Fibroblast of lung (primary cell): Measurements from ENCODE around the gene LRRC59. TPM values are rescaled to one million over a fixed set of nuclear protein-coding genes. Genes with fewer than 3 reads are reported as not detected.
"Not testable (repeated sequence)": the region's sequence is repeated elsewhere in the genome, so short reads cannot be mapped to it uniquely, and the experiment has no call there.

ENCODE experiments used
- DNase-seq, 2 donors: peaks; one replicate each; pipeline versions ENCODE4 v3.0.0 to v3.0.0-alpha.2; 2010; ENCODE audit warnings: low read depth in 2 of 2
- H2AFZ ChIP-seq: 2 replicates; pipeline ENCODE4 v1.5.1; 2012; ENCODE audit warnings: low read length, control low read depth, inconsistent platforms
- H3K27ac ChIP-seq: 2 replicates; pipeline ENCODE4 v1.5.1; 2011; ENCODE audit warnings: low read length, control low read depth; ENCODE audit not compliant: insufficient read depth
- H3K27me3 ChIP-seq: 2 replicates; pipeline ENCODE4 v1.5.1; 2011; ENCODE audit warnings: mild to moderate bottlenecking, low read length; ENCODE audit not compliant: control insufficient read depth, insufficient read depth
- H3K36me3 ChIP-seq: 2 replicates; pipeline ENCODE4 v1.5.1; 2011; ENCODE audit warnings: low read length; ENCODE audit not compliant: control insufficient read depth, insufficient read depth
- H3K4me1 ChIP-seq: 2 replicates; pipeline ENCODE4 v1.5.1; 2011; ENCODE audit warnings: low read length; ENCODE audit not compliant: control insufficient read depth, insufficient read depth; ENCODE audit errors: extremely low read depth
- H3K4me2 ChIP-seq: 2 replicates; pipeline ENCODE4 v1.5.1; 2011; ENCODE audit warnings: low read length, control low read depth; ENCODE audit not compliant: insufficient read depth; ENCODE audit errors: extremely low read depth
- H3K4me3 ChIP-seq, 4 experiments: fragments of 200-600 bp in 1 of 4; sonication (generic) in 1 of 4; replicated peaks in 1 of 4; 2 replicates each; pipeline ENCODE4 v1.5.1; 2011 to 2016; ENCODE audit warnings: low read length in 4 of 4, low read depth in 3 of 4, mild to moderate bottlenecking in 3 of 4, control low read depth in 2 of 4, inconsistent platforms in 1 of 4, mixed read lengths in 1 of 4; ENCODE audit not compliant: insufficient read depth in 1 of 4; ENCODE audit errors: control extremely low read depth in 1 of 4
- H3K79me2 ChIP-seq: 2 replicates; pipeline ENCODE4 v1.5.1; 2012; ENCODE audit warnings: mild to moderate bottlenecking, low read length, inconsistent platforms; ENCODE audit not compliant: control insufficient read depth, insufficient read depth
- H3K9ac ChIP-seq: 2 replicates; pipeline ENCODE4 v1.5.1; 2011; ENCODE audit warnings: mild to moderate bottlenecking, low read length, control low read depth; ENCODE audit not compliant: insufficient read depth
- H3K9me3 ChIP-seq: 2 replicates; pipeline ENCODE4 v1.5.1; 2012; ENCODE audit warnings: low read depth, low read length; ENCODE audit not compliant: control insufficient read depth, insufficient read depth
- H4K20me1 ChIP-seq: 2 replicates; pipeline ENCODE4 v1.5.1; 2011; ENCODE audit warnings: low read length; ENCODE audit not compliant: control insufficient read depth, insufficient read depth; ENCODE audit errors: extremely low read depth
- EZH2 ChIP-seq: IDR thresholded peaks from 2 replicates; pipeline ENCODE4 v1.5.1; 2012; ENCODE audit warnings: low read length, control low read depth, mild to moderate bottlenecking; ENCODE audit errors: missing control alignments
- polyA plus RNA-seq, 2 donors: library from polyadenylated mRNA; depleted of rRNA in 1 of 2; stranded (reverse) in 1 of 2; unstranded in 1 of 2; fragments of >200 nt; gene quantifications; 2 replicates each; pipeline ENCODE4 v1.2.1, GENCODE V29; 2011 to 2012; ENCODE audit warnings: missing spikeins in 1 of 2
- total RNA-seq: library from RNA; depleted of rRNA; stranded (reverse); fragments of >200 nt; gene quantifications from 2 replicates; pipeline ENCODE4 v1.2.1, GENCODE V29; 2014
- TF ChIP-seq, protein P1 (sequence below), 2 donors: IDR thresholded peaks in 1 of 2; conservative IDR thresholded peaks in 1 of 2; 1 replicate in 1 of 2; 2 replicates in 1 of 2; pipeline ENCODE4 v1.5.1; 2011 to 2012; ENCODE audit warnings: low read length in 2 of 2, control low read depth in 1 of 2, inconsistent platforms in 1 of 2, low read depth in 1 of 2, mild to moderate bottlenecking in 1 of 2

Gene LRRC59
- total and polyA plus RNA-seq, 2 donors (not counting 1 experiment from before 2014, with no cell fraction given) = 88.7 to 142 TPM

DNA sequence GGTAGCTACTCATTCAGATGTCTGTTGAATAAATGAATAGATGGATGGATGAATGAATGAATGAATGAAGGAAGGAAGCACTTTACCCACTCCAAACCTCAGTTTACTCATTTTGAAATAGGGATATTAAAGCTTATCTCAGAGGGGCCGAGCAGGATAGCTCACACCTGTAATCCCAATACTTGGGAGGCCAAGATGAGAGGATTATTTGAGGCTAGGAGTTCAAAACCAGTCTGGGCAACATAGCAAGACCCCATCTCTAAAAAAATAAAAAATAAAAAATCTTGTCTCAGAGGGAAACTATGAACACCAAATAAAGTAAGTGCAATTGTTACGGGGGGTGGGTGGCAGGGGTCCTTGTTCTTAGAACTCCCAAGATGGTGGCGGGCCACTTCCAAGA lies 1.3 kb upstream of the LRRC59 start:
- H3K4me3 ChIP-seq, H3K9ac ChIP-seq, H3K9me3 ChIP-seq, DNase-seq, H4K20me1 ChIP-seq, H3K4me1 ChIP-seq, H2AFZ ChIP-seq, H3K4me2 ChIP-seq, H3K27me3 ChIP-seq, H3K27ac ChIP-seq: not testable (repeated sequence)
- H3K36me3 ChIP-seq = peaks cover 12% of the 10 kb centered on the region
- peaks cover 37% of the 10 kb centered on the region for H3K79me2 ChIP-seq

DNA sequence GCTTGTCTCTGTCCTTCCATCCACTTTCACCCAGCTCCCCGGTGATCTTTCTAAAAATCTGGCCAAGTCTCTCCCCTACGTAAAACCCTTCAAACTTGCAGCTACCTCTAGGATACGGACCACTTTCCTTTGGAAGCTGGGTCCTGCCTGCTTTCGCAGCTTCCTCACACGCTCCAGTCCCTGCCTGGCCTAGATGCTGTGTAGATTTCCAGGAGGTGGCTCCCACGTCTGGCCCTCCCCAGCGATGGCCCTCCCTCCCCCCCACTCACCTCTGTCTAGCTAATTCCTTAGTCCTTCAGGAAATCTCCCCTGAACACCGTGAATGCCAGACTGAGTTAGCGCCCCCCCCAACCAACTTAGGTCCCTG lies 579 bp upstream of the LRRC59 start:
- Histone ChIP-seq H2AFZ (peak overlapping the region; percentile 75), H3K9me3 (no peaks in the 10 kb centered on the region), H3K9ac (no peak overlapping the region), H3K4me3 (peak overlapping the region in 1 of 4 experiments; percentile 99), H3K4me2 (peak overlapping the region; percentile 51), H3K36me3 (peaks cover 17% of the 10 kb centered on the region), H3K27me3 (no peaks in the 10 kb centered on the region), H4K20me1 (no peaks in the 10 kb centered on the region), H3K27ac (no peak overlapping the region), H3K4me1 (peaks cover 7% of the 10 kb centered on the region), H3K79me2 (peaks cover 45% of the 10 kb centered on the region)
- DNase-seq = no peak
- TF ChIP-seq EZH2 = no peak
- TF ChIP-seq, protein P1, sequence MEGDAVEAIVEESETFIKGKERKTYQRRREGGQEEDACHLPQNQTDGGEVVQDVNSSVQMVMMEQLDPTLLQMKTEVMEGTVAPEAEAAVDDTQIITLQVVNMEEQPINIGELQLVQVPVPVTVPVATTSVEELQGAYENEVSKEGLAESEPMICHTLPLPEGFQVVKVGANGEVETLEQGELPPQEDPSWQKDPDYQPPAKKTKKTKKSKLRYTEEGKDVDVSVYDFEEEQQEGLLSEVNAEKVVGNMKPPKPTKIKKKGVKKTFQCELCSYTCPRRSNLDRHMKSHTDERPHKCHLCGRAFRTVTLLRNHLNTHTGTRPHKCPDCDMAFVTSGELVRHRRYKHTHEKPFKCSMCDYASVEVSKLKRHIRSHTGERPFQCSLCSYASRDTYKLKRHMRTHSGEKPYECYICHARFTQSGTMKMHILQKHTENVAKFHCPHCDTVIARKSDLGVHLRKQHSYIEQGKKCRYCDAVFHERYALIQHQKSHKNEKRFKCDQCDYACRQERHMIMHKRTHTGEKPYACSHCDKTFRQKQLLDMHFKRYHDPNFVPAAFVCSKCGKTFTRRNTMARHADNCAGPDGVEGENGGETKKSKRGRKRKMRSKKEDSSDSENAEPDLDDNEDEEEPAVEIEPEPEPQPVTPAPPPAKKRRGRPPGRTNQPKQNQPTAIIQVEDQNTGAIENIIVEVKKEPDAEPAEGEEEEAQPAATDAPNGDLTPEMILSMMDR (conservative IDR thresholded peaks at IDR 0.05 in 1 of 2, IDR thresholded peaks at IDR 0.05 in 1 of 2; ENCODE audit: low read depth in 1 of 2, low read length in 2 of 2) = no peak

DNA sequence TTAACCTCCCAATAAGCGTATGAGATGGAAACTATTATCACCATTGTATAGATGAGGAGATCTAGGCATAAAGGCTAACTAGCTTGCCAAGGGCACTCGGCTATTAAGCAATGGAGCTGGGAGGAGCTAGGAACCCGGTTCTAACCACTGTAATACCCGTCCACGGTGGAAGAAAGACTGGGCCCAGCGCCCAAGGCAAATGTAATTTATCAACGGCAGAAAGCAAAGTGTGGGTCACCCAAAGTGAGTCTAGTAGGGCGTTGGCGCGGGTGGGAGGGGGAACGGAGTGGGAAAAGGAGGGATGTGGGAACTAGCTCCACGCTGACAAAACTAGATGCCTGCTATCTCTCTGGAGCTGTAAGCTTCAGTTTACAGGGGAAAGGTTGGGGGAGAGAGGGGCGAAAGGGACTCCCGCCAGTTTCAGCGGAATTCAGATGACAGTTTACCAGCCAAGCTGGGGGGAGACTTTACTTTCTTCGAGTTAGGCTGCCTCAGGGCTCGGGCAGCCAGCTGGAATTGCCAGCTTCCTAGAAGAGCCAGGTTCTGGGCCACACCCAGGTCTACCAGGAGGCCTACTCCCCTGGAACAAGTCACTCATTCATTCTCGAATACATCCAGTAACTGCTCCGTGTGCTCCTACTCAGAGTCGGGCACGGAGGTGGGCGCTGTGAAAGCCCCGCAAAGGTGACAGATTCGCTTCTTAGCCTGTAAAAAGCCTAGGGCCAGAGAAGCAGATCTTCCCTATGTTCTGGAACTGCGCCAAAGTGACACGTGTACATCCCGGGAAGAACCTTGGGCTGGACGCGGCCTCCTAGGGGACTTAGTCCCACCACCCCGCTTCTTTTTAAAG lies 837 bp downstream of the LRRC59 start:
- no peak overlapping the region for H2AFZ ChIP-seq
- peak overlapping the region; percentile 100 for H3K9ac ChIP-seq
- H3K4me2 ChIP-seq = peak overlapping the region; percentile 97
- H3K79me2 ChIP-seq = peaks cover 57% of the 10 kb centered on the region
- peak; percentile 70 to 81 for DNase-seq
- TF ChIP-seq EZH2 = no peak
- TF ChIP-seq, protein P1 (conservative IDR thresholded peaks at IDR 0.05 in 1 of 2, IDR thresholded peaks at IDR 0.05 in 1 of 2; ENCODE audit: low read depth in 1 of 2, low read length in 2 of 2) = no peak
- peaks cover 30% of the 10 kb centered on the region for H3K36me3 ChIP-seq
- no peaks in the 10 kb centered on the region for H3K27me3 ChIP-seq
- H3K4me1 ChIP-seq = peaks cover 7% of the 10 kb centered on the region
- H3K9me3 ChIP-seq = no peaks in the 10 kb centered on the region
- peaks cover 2% of the 10 kb centered on the region for H4K20me1 ChIP-seq
- peak overlapping the region; percentile 96 to 100 (median 98) for H3K4me3 ChIP-seq
- peak overlapping the region; percentile 98 for H3K27ac ChIP-seq
